GM19467 (cell line): ENCODE measurements around the gene CAPN11.

Experiments used
- ATAC-seq: cut with Tn5 transposase; IDR thresholded peaks from one replicate; pipeline ENCODE4 v1.9.1; 2021; ENCODE audit warnings: mild to moderate bottlenecking, moderate library complexity; ENCODE audit not compliant: unreplicated experiment

Gene CAPN11

DNA sequence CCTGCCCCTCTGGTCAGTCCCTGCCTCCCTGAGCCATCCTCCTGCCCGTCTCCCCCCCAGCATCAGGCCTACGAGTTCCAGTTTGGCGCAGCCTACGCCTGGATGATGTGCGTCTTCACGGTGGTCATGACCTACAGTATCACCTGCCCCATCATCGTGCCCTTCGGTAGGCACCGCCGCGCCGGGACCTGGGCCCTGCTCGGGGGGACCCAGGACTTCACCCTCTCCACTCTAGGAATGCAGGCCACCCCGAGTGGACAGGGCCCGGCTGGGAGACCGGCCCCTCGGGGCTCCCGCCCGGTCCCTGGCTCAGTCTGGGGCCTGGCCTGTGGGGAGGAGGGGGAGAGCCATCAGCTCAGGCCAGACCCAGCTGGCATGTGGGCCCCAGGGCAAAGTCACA is 6.1 kb upstream of the CAPN11 start:
- ATAC-seq, result no peak

DNA sequence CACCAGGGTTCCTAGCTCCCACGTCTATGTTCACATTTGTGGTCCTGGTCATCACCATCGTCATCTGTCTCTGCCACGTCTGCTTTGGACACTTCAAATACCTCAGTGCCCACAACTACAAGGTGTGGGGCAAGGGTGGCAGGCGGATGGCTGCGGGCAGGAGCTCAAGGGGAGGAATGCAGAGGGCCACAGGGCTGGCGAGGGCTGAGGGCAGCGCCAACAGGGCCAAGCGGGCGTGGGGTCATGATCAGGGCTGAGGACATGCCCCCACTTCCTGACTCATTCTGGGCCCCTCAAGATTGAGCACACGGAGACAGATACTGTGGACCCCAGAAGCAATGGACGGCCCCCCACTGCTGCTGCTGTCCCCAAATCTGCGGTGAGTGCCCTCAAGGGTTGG is 4.6 kb upstream of the CAPN11 start:
- ATAC-seq, result no peak

DNA sequence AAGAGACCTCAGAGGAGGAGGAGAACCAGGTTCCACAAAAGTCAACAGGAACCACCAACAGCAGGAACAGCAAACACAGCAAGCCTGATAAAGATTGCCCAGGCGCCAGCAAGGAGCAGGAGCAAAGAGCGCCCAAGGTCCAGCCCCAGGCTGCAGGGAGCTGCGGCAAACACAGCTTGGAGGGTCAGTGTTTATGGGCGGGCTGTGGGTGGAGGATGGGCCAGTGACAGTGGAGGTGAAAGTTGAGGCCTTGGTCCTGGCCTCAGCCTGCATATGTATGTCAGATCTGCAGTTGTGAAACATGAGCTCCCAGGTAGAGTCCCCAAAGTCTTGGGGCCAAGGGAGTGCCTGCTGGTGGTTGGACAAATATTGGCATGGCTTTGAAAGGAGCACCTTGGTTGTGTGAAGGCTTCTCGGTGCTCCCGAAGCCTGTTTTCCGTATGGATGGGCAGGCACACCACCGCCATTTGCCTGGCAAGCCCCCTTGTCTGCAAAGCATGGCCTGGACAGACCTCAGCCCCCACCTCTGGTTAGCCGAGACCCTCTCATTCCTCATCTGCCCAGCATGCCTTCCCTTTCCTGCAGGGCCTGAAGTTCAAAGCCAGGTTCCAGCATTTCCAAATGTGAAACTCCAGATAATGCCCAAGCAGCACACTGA is 2.0 kb upstream of the CAPN11 start:
- ATAC-seq, result no peak

GRCh38 chr6:44157152-44157521 is 1.5 kb upstream of the CAPN11 start:
- ATAC-seq, result no peak

- no peak for ATAC-seq
Observed at GRCh38 chr6:44161997-44162338, 3.3 kb downstream of the CAPN11 start.

DNA sequence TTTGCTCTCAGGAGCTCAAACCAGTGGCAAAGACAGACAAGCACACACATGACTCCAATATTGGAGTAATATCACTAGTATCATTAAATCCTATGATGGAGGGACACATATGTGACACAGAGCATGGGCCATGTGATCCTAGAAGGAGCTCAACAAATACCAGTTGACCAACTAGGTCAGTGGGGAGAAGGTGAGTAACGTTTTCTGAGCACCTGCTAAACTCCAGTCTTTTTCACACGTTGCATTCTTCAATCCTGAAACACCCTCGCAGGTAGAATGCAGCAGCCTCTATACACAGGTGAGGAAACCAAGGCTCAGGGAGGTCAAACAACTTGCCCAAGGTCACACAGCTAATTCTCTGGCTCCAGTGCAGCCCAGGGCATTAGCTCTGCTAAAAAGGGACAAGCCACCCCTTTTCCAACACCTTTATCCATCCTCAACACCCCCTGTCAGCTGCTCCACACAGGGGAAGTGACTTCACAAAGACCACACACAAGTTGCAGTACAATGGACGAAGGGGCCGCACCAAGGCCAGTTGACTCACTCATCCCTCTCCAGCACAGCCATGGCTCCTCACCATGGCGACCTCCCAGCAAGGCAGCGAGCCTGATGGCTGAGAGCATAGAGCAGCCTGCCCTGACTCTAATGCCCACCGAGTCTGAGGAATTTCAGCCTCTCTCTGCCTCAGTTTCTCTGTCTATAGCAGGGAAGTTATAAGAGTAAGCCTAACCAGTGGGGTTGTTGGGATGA is 4.4 kb downstream of the CAPN11 start:
- ATAC-seq, result no peak

- no peak for ATAC-seq
Observed at GRCh38 chr6:44166116-44166515, 7.5 kb downstream of the CAPN11 start.

DNA sequence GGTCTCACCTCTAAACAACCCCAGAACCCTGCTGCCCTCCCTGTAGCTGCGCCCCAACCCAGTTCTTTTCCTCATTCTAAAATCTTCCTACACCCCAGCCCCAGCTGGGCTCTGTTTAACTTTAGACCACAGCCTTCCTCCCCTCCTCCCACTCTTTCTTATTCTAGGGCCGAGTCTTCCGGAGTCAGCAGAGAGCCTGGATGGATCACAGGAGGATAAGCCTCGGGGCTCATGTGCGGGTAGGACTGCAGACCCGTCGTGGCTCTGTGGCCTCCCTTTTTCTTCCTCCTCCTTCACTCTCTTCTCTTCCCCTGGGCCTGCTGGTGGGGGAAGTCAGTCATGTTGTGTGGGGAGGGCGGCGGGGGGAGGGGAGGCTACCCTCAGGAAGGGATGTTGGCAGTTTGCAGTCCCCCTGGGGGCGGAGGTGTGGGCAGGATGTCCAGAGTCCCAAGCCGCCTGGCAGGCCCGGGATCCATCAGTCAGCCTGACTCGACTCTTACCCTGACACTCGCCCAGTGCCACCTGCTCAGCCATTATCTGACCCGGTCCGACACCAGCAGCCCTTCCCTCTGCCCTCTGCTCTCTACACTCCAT is 8.1 kb downstream of the CAPN11 start:
- ATAC-seq, result no peak

- no peak for ATAC-seq
Observed at GRCh38 chr6:44167567-44167966, 8.9 kb downstream of the CAPN11 start.

- ATAC-seq, result no peak
Observed at GRCh38 chr6:44169154-44169553, 10.5 kb downstream of the CAPN11 start.

- no peak for ATAC-seq
Observed at GRCh38 chr6:44169886-44170570, 11.4 kb downstream of the CAPN11 start.

- ATAC-seq, result no peak
Observed at GRCh38 chr6:44171899-44172546, 13.4 kb downstream of the CAPN11 start.

- ATAC-seq, result no peak
Observed at GRCh38 chr6:44172731-44173500, 14.3 kb downstream of the CAPN11 start.

GRCh38 chr6:44176130-44176761 is 17.6 kb downstream of the CAPN11 start:
- ATAC-seq, result no peak

GRCh38 chr6:44176762-44177509 is 18.3 kb downstream of the CAPN11 start:
- no peak for ATAC-seq

GRCh38 chr6:44177691-44178423 is 19.2 kb downstream of the CAPN11 start:
- no peak for ATAC-seq

DNA sequence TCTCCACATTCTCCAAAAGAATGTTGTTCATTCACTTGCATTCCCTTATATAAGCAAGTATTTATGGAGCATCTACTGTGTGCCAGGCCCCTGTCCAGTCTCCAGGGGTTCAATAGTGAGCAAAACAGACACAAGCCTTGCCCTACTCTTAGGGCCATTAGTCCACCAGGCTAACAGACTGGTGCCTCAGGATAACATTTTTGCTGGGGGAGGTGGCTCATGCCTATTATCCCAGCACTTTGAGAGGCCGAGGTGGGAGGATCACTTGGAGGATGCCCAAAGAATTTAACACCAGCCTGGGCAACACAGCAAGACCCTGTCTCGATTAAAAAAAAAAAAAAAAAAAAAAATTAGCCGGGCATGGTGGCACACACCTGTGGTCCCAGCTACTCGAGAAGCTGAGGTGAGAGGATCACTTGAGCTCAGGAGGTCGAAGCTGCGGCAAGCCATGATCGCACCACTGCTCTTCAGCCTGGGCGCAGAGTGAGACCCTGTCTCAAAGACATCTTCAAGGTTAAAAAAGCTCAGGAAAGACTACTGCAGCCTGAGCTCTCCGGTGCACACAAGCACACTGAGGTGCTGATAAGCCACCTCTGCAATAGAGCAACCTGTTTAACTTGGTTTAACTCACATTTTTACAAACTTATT is 19.9 kb downstream of the CAPN11 start:
- no peak for ATAC-seq

GRCh38 chr6:44179072-44179536 is 20.5 kb downstream of the CAPN11 start:
- no peak for ATAC-seq
